Lower leg skin (tissue), 4 donors: ENCODE results near the gene CCL27. TPM values are rescaled to one million over a fixed set of nuclear protein-coding genes. Genes with fewer than 3 reads are reported as not detected.
A peak's percentile ranks its signal among the peaks of the same experiment; 100 is the strongest.

Experiments
- DNase-seq, 2 donors: peaks; one replicate each; pipeline ENCODE4 v3.0.0-alpha.2; 2019; ENCODE audit warnings: low spot score in 2 of 2
- H3K4me3 ChIP-seq: fragments of 200-600 bp; sonication (generic); 2 replicates; pipeline ENCODE4 v1.5.1; 2017; ENCODE audit warnings: mild to moderate bottlenecking, low read depth; ENCODE audit not compliant: poor library complexity, severe bottlenecking
- POLR2A ChIP-seq, 2 donors: fragments of 450-650 bp; IDR thresholded peaks; one replicate each; pipeline ENCODE4 v1.6.1; 2016 to 2017; ENCODE audit warnings: antibody characterized with exemption in 2 of 2, mild to moderate bottlenecking in 1 of 2, moderate library complexity in 1 of 2
- WGBS, 2 donors: methylation state at CpG; one replicate each; pipeline ENCODE4 v1.1.5; 2018; 5-methylcytosine and 5-hydroxymethylcytosine counted together
- intact Hi-C: fragments of 100-400 bp; cut with DNase I; formaldehyde crosslinking; loops from one replicate; pipeline ENCODE4 v1.15.0; 2023; ENCODE audit warnings: low total_unique reads
- total RNA-seq, 4 donors: library from RNA; depleted of rRNA; stranded (reverse); fragments of >200 nt; gene quantifications; one replicate each; pipeline ENCODE4 v1.1.0, GENCODE V29; 2016
- TF ChIP-seq, protein P1 (sequence below), 3 donors: fragments of 450-650 bp; IDR thresholded peaks; one replicate each; pipeline ENCODE4 v1.5.1; 2016; ENCODE audit warnings: antibody characterized with exemption in 3 of 3, mild to moderate bottlenecking in 3 of 3, moderate library complexity in 2 of 3

Gene CCL27
- total RNA-seq, 4 donors from 2014 or later: 199 to 301 (median 241) TPM

DNA sequence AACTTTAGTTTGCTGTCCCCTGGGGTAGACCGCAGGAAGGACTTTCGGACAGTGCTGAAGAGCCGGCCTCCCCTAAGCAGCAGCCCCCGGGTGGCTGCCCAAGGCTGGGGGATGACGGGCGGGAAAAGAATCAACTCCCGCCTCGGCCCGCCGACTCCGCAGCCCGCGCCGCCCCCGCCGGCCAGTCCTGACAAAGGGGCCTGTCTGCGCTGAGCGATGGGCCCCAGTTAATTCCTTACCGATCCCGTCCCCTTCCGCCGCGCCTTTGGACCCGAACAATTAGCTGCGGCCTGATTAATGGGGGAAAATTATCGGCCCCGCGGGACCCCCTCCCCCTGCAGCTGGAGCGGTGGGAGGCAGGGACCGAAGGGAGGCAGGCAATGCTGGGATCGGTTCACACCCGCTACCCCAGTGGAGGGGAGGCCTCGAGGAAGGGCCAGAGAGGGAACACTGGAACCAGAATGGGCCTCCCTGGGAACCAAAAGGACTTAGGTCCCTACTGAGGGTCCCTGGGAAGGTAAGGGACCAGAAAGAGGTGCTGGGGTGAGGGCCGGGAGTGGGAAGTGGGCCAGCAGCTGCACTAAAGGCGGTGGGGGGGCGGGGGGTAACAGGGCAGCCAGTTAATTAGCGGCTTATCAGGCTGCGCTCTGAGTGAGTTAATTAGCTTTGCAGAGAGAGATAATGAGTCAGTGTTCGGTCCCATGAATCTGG, 37.8 kb downstream of the CCL27 start:
- TF ChIP-seq, protein P1, sequence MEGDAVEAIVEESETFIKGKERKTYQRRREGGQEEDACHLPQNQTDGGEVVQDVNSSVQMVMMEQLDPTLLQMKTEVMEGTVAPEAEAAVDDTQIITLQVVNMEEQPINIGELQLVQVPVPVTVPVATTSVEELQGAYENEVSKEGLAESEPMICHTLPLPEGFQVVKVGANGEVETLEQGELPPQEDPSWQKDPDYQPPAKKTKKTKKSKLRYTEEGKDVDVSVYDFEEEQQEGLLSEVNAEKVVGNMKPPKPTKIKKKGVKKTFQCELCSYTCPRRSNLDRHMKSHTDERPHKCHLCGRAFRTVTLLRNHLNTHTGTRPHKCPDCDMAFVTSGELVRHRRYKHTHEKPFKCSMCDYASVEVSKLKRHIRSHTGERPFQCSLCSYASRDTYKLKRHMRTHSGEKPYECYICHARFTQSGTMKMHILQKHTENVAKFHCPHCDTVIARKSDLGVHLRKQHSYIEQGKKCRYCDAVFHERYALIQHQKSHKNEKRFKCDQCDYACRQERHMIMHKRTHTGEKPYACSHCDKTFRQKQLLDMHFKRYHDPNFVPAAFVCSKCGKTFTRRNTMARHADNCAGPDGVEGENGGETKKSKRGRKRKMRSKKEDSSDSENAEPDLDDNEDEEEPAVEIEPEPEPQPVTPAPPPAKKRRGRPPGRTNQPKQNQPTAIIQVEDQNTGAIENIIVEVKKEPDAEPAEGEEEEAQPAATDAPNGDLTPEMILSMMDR (IDR thresholded peaks at IDR 0.05): no peak
- TF ChIP-seq POLR2A (IDR thresholded peaks at IDR 0.05): no peak
- intact Hi-C loops: no loop called here
- 48 to 65% methylated on average over 32 to 34 of the region's 39 CpGs for WGBS, 2 donors
- no peak overlapping the region for H3K4me3 ChIP-seq
- DNase-seq: no peak

DNA sequence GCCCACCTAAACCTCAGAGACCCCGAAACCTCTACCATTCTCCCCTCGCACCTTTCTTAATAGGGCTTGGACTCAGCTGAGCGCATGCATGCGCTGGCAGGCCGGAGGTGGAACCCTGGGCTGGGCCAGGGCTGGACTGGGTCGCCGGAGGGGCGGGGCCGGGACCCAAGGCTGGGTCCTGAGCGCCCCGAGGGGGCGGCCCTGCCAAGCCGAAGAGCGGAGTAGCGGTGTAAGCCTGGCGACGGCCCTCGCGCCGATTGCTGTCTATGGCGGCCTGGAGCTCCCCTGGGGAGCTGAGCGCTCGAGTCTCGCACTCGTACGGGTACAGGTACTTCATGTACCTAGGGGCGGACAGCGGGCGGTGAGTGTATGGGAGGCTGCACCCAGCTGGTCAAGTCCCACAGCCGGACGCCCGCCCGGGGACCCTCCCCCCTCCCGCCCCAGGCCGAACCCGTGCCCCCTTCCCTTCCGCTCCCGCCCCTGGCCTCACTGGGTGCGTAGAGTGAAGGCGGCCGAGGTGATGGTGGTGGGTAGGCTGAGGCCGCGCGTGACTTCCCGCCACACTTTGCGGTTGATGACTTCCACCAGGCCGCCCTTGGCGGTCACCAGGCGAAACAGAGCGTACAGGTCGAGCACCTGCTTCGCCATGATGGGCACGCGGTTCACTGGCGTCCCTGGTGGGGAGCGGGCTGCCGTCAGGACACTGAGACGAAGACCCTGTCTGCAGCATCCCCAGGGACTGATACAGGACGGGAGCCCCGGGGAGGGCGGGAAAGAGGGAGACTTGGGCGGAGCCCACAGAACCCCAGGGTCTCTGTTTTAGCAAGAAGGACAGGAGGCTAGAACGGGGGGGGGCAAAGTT, 38.9 kb downstream of the CCL27 start:
- no peak for TF ChIP-seq POLR2A (IDR thresholded peaks at IDR 0.05)
- TF ChIP-seq, protein P1 (IDR thresholded peaks at IDR 0.05): no peak
- intact Hi-C loops: no loop called here
- H3K4me3 ChIP-seq: no peak overlapping the region
- no peak for DNase-seq
- 29 to 40% methylated on average over 35 to 46 of the region's 63 CpGs for WGBS, 2 donors

DNA sequence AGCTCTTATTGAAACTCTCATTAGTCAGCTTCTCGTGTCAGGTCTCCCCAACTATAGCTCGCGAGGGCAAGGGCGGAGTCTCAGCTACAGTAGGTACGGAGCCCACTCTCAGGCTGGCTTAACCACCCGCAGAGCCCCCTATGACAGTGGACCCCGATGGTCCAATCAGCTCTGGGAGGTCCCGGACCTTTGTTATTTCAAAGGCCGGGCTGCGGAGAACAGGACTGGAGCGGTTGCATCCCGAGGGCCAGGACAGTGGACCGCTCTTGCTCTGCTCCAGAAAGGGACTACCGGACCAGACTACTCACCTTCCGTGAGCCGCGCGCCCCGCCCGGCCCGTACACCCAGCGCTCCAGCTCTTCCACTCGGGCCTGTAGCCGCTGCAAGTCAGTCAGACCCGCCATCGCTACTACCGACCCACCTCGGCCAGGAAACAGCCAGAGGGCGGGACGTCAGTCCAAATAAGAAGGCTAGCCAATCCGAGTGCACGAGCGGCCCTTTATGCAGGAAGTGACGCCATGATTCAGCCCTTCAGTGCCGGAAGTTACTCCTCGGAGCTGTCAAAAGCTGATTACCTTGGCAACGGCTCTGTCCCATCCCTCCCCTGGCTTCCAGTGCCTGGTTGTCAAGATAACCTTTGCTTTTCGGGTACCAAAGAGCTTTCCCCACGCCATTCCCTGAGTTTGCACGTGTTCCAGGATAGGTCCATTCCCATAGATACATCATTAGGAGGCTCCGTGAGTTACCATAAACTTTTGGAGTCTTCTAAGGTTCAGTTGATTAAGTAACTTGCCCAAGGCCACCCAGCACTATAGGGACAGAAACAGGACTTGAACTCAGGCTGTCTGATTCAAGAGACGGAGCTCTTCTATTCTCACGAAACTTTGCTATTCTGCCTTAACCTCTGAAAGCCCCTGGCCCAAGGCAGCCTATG, 42.1 kb downstream of the CCL27 start, which contains the start of gene DCTN3:
Gene DCTN3 (minus strand): TSS at position 435 of the 934 bp plus-strand sequence. CDS start 31 bp downstream, at position 404.
- WGBS, 2 donors: 6 to 9% methylated on average over 19 to 31 of the region's 43 CpGs
- TF ChIP-seq, protein P1 (IDR thresholded peaks at IDR 0.05): no peak
- TF ChIP-seq POLR2A (IDR thresholded peaks at IDR 0.05): no peak
- intact Hi-C loops: no loop called here
- peak within 1 kb of the TSS; percentile 59 for H3K4me3 ChIP-seq
- peak; percentile 95 to 98 for DNase-seq

DNA sequence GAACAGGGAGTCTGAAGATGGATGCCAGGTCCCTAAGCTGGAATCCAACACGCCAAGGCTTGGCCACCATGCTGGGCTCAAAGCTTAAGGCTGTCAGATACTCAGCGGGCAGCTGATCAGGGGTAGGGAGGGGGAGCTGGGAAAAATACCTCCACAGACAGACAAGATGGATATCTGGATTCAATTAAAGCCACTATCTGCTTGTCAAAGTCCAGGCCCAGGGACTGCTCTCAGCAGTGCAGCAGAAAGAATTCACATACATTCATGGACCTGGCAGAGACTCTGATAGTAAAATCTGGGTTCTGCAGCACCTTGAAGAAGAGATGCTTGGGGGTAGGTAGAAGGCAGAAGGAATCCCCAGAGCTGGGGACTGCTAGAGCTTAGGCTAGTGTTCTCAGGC, 47.3 kb downstream of the CCL27 start:
- no peak overlapping the region for H3K4me3 ChIP-seq
- no peak for TF ChIP-seq POLR2A (IDR thresholded peaks at IDR 0.05)
- TF ChIP-seq, protein P1 (IDR thresholded peaks at IDR 0.05): no peak
- intact Hi-C loops: no loop called here
- DNase-seq: no peak
- WGBS, 2 donors: 74 to 86% methylated on average over 2 of the region's 2 CpGs

DNA sequence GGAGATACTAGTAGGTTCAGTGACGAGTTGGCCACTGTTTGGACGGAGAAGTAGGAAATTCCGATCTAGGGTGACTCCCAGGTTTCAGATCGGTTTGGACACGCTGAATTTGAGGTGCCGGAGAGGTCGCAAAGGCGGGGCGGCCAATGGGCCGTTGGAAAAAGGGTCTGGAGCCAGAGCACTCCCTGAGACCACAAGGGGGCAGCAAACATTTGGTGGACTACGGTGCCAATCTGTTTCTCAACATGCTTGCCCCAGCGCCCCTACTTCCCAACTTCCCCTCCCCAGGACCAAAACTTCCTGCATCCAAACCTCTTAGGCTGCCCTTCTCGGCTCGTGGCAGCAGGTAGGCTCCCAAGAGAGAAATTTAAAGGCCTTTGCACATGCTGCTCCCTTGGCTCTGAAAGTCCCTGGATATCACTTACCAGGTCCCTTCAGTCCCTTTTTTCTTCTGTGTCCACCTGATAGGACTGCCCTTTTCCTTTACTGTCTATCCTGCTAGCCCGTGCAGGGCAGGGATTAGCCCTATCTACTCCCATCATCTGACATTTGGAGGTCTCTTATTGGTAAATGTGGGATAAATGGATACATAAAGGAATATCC, 49.6 kb downstream of the CCL27 start:
- 2 to 3% methylated on average over 15 of the region's 15 CpGs for WGBS, 2 donors
- intact Hi-C loops: no loop called here
- TF ChIP-seq, protein P1 (IDR thresholded peaks at IDR 0.05): peak in 1 of 3 donors; percentile 28
- no peak for TF ChIP-seq POLR2A (IDR thresholded peaks at IDR 0.05)
- H3K4me3 ChIP-seq: no peak overlapping the region
- DNase-seq: peak; percentile 83 to 97
